ENCODE results near the gene WNT3A.

Gene WNT3A

GRCh38 chr1:228079013-228079412 lies 72.2 kb downstream of the WNT3A start:
- DNase-seq (ENCODE audit: low read depth): no peak

DNA sequence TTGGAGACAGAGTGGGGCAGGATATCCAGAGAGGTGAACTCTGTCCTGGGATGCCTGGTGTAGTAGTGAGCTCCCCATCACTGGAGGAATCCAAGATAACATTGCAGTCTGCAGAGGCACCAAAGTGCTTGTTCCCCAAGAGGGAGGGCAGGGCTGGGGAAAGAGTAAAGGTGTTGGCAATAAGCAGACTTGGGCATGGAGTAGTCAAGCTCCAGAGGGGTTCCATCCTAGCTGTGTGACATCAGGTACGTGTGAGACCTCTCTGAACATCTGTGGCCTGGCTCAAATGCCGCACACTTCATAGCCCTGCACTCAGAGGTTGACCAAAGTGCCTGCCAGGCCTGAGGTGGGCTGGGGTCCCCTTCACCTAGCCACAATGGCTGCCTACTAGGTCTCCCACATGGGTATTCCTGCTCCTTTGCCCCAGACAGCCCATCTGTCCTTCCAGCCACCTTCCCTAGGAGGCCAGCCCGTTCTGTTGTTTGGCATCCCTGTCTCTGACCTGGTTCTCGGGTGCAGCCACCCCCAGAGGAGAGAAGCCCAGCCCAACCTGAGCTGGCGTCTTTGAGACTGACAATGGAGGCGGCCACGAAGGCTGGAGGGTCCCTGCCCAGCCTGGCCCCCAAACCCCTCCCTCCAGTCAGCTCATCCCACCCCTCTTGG lies 72.9 kb downstream of the WNT3A start:
- DNase-seq (ENCODE audit: low read depth): no peak
- H3K4me3 ChIP-seq (ENCODE audit: low read depth, low read length): no peak overlapping the region
- TF ChIP-seq POLR2A (IDR thresholded peaks at IDR 0.05; ENCODE audit: extremely low read depth, insufficient read length) (no peak), CTCF (IDR thresholded peaks at IDR 0.05; ENCODE audit: low read depth, low read length) (no peak), MYC (IDR thresholded peaks at IDR 0.05; ENCODE audit: low read depth, low read length) (no peak), MAX (IDR thresholded peaks at IDR 0.05; ENCODE audit: low read depth, low read length) (no peak)

More at GRCh38 chr1:228079013-228079412, 72.2 kb downstream of the WNT3A start:
- TF ChIP-seq CTCF (IDR thresholded peaks at IDR 0.05; ENCODE audit: low read depth, low read length) (no peak), POLR2A (IDR thresholded peaks at IDR 0.05; ENCODE audit: extremely low read depth, insufficient read length) (no peak), MYC (IDR thresholded peaks at IDR 0.05; ENCODE audit: low read depth, low read length) (no peak), MAX (IDR thresholded peaks at IDR 0.05; ENCODE audit: low read depth, low read length) (no peak)
- no peak overlapping the region for H3K4me3 ChIP-seq (ENCODE audit: low read depth, low read length)

GRCh38 chr1:228081144-228081543 lies 74.3 kb downstream of the WNT3A start:
- H3K4me3 ChIP-seq (ENCODE audit: low read depth, low read length): peak overlapping the region; percentile 83
- DNase-seq (ENCODE audit: low read depth): no peak
- TF ChIP-seq MYC (IDR thresholded peaks at IDR 0.05; ENCODE audit: low read depth, low read length) (no peak), MAX (IDR thresholded peaks at IDR 0.05; ENCODE audit: low read depth, low read length) (no peak), POLR2A (IDR thresholded peaks at IDR 0.05; ENCODE audit: extremely low read depth, insufficient read length) (no peak), CTCF (IDR thresholded peaks at IDR 0.05; ENCODE audit: low read depth, low read length) (no peak)

DNA sequence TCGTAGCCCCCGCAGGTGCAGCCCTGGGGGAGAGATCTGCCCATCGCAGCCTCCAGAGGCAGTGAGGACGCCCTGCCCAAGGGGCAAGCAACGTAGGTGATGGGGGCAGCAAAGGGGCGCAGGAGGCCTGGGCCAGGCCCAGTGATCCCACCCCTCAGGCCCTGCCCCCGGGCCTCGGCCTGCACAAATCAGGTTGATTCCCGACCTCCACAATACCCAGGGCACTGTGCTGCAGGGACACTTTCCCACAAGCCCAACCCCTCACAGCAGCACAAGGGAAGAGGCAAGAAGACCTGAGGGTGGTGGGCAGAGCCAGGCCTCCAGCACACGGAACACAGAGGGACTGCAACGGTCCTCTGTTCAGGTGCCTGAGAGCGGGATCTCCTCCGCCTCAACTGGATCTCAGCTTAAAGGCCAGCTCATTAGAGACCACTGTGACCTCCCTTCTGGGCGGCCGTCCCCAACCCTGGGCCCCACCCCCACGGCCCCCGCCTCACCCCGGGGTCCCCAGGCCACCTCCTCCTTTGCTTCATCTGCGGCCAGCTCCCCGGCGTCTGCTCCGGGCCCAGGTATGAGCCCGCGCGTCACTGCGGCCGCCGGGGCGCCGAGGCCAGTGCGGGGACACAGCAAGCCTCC lies 74.9 kb downstream of the WNT3A start:
- peak; percentile 56 for DNase-seq (ENCODE audit: low read depth)
- peak overlapping the region; percentile 83 for H3K4me3 ChIP-seq (ENCODE audit: low read depth, low read length)

More for the DNA sequence above, 74.9 kb downstream of the WNT3A start:
- TF ChIP-seq POLR2A (IDR thresholded peaks at IDR 0.05; ENCODE audit: extremely low read depth, insufficient read length): no peak
- no peak for TF ChIP-seq CTCF (IDR thresholded peaks at IDR 0.05; ENCODE audit: low read depth, low read length)
- no peak for TF ChIP-seq MYC (IDR thresholded peaks at IDR 0.05; ENCODE audit: low read depth, low read length)
- TF ChIP-seq MAX (IDR thresholded peaks at IDR 0.05; ENCODE audit: low read depth, low read length): no peak

All from NB4 (cell line).